ENCODE results near the gene GULP1. TPM values are rescaled to one million over a fixed set of nuclear protein-coding genes. Genes with fewer than 3 reads are reported as not detected.

The GULP1 gene
- total RNA-seq, 1 donor from 2014 or later = 57.2 TPM

DNA sequence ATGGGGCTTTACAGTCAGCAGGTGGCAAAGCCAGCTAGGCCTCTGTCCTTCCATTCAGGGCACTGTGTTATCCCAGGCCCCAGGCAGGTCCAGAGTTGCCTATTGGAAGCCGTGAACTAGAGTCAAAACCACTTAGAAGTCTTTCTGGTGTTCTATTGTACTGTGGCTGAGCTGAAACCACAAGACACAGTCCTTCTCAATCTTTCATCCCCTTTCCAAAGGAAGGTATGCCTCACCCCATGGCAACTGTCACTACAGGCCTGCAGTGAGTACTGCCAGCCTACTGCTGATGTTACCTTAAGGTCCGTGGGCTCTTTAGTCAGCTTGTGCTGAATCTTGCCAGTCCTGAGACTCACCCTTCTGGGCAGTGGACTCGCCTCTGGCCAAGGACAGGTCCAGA is 181.6 kb downstream of the GULP1 start:
- intact Hi-C loops (cut with DNase I) = no loop called here
- Histone ChIP-seq H3K9me3 (no peaks in the 10 kb centered on the region), H3K4me1 (no peaks in the 10 kb centered on the region), H3K4me3 (no peak overlapping the region), H3K27ac (no peak overlapping the region), H3K27me3 (no peaks in the 10 kb centered on the region), H3K36me3 (no peaks in the 10 kb centered on the region)
- DNase-seq (ENCODE audit: extremely low spot score in 2 of 2) = no peak
- TF ChIP-seq CTCF (IDR thresholded peaks at IDR 0.05) (no peak), POLR2A (IDR thresholded peaks at IDR 0.05) (no peak), POLR2AphosphoS5 (IDR thresholded peaks at IDR 0.05; ENCODE audit: insufficient read depth in 1 of 2, low read depth in 1 of 2) (no peak)

- no peak for TF ChIP-seq POLR2A (IDR thresholded peaks at IDR 0.05)
- TF ChIP-seq POLR2AphosphoS5 (IDR thresholded peaks at IDR 0.05; ENCODE audit: insufficient read depth in 1 of 2, low read depth in 1 of 2) = no peak
- TF ChIP-seq CTCF (IDR thresholded peaks at IDR 0.05) = no peak
- Histone ChIP-seq H3K27ac (no peak overlapping the region), H3K36me3 (no peaks in the 10 kb centered on the region), H3K4me1 (no peaks in the 10 kb centered on the region), H3K9me3 (no peaks in the 10 kb centered on the region), H3K4me3 (no peak overlapping the region), H3K27me3 (no peaks in the 10 kb centered on the region)
- DNase-seq (ENCODE audit: extremely low spot score in 2 of 2) = no peak
- intact Hi-C loops (cut with DNase I) = no loop called here
Measured at GRCh38 chr2:188474316-188474715, 182.6 kb downstream of the GULP1 start.

- no peak for DNase-seq (ENCODE audit: extremely low spot score in 2 of 2)
- Histone ChIP-seq H3K4me1 (no peaks in the 10 kb centered on the region), H3K4me3 (no peak overlapping the region), H3K36me3 (no peaks in the 10 kb centered on the region), H3K9me3 (no peaks in the 10 kb centered on the region), H3K27me3 (no peaks in the 10 kb centered on the region), H3K27ac (no peak overlapping the region)
- TF ChIP-seq CTCF (IDR thresholded peaks at IDR 0.05) (no peak), POLR2AphosphoS5 (IDR thresholded peaks at IDR 0.05; ENCODE audit: insufficient read depth in 1 of 2, low read depth in 1 of 2) (no peak), POLR2A (IDR thresholded peaks at IDR 0.05) (no peak)
- intact Hi-C loops (cut with DNase I) = no loop called here
Measured at GRCh38 chr2:188475945-188476344, 184.3 kb downstream of the GULP1 start.

DNA sequence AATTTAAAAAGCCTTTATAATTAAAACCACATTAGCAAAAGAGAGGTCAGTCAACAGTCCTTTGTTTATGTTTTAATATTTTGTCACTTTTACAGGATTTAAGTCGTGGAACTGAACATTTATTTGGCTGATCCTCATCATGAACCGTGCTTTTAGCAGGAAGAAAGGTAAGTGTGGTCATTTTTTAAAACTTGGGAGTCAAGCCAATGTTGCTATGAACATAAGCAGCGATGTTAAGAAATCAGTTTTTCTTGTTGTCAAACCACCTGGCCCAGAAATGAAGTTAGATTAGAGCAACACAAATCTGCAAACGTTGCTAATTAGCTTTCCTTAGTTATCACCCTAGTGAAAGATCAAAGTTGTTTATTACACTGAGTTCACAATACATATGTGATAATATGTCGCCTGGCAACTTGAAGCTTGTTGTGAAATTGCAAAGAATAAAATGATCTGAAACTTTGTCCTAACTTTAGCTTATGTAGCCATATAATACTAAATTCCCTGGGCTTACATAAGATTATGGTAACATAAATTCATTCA is 186.0 kb downstream of the GULP1 start:
- TF ChIP-seq POLR2AphosphoS5 (IDR thresholded peaks at IDR 0.05; ENCODE audit: insufficient read depth in 1 of 2, low read depth in 1 of 2) (no peak), POLR2A (IDR thresholded peaks at IDR 0.05) (no peak), CTCF (IDR thresholded peaks at IDR 0.05) (no peak)

DNA sequence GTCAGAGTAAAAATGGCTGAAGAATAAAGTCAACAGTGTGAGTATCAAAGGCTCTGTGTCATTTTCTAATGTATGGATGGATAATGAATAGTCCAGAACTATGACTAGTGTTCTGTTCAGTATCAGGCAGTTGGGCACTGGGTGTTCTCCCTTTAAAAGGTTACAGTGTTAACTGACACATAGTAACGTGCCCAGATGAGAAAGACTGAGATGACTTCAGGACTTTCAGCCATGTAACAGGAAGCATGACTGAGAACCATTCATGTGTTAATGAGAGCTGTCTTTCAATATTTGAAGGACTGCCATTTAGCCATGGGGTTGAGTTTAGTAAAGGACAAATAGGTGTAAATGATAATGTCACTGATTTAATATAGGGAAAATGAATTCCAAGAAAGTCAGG is 187.1 kb downstream of the GULP1 start:
- no peak for TF ChIP-seq POLR2A (IDR thresholded peaks at IDR 0.05)
- no peak for TF ChIP-seq CTCF (IDR thresholded peaks at IDR 0.05)
- TF ChIP-seq POLR2AphosphoS5 (IDR thresholded peaks at IDR 0.05; ENCODE audit: insufficient read depth in 1 of 2, low read depth in 1 of 2) = no peak
- Histone ChIP-seq H3K9me3 (no peaks in the 10 kb centered on the region), H3K27me3 (no peaks in the 10 kb centered on the region)

More for the DNA sequence above, 186.0 kb downstream of the GULP1 start:
- intact Hi-C loops (cut with DNase I) = no loop called here
- no peaks in the 10 kb centered on the region for H3K36me3 ChIP-seq
- no peaks in the 10 kb centered on the region for H3K9me3 ChIP-seq
- H3K27ac ChIP-seq = no peak overlapping the region
- no peaks in the 10 kb centered on the region for H3K4me1 ChIP-seq
- DNase-seq (ENCODE audit: extremely low spot score in 2 of 2) = no peak
- H3K27me3 ChIP-seq = no peaks in the 10 kb centered on the region
- no peak overlapping the region for H3K4me3 ChIP-seq

More for the DNA sequence above, 187.1 kb downstream of the GULP1 start:
- Histone ChIP-seq H3K4me1 (no peaks in the 10 kb centered on the region), H3K4me3 (no peak overlapping the region), H3K36me3 (no peaks in the 10 kb centered on the region), H3K27ac (no peak overlapping the region)
- intact Hi-C loops (cut with DNase I) = no loop called here
- DNase-seq (ENCODE audit: extremely low spot score in 2 of 2) = no peak

Data from vagina (tissue), 2 donors.